ENCODE measurements around the gene NAV2. TPM values are rescaled to one million over a fixed set of nuclear protein-coding genes. Genes with fewer than 3 reads are reported as not detected.

NAV2 gene
- total RNA-seq, 1 donor from 2014 or later: 9.1 TPM

GRCh38 chr11:19774817-19775580 lies 62.4 kb downstream of the NAV2 start:
- DNase-seq (ENCODE audit: low read depth): no peak

GRCh38 chr11:19775622-19776021 lies 63.0 kb downstream of the NAV2 start:
- no peak for DNase-seq (ENCODE audit: low read depth)

GRCh38 chr11:19777039-19777376 lies 64.4 kb downstream of the NAV2 start:
- DNase-seq (ENCODE audit: low read depth): no peak

GRCh38 chr11:19777377-19778102 lies 64.9 kb downstream of the NAV2 start:
- no peak for DNase-seq (ENCODE audit: low read depth)

- no peak for DNase-seq (ENCODE audit: low read depth)
These were observed 67.1 kb downstream of the NAV2 start for GRCh38 chr11:19779740-19780139.

- DNase-seq (ENCODE audit: low read depth): no peak
These were observed 68.7 kb downstream of the NAV2 start for GRCh38 chr11:19781351-19781750.

- no peak for DNase-seq (ENCODE audit: low read depth)
These were observed 72.6 kb downstream of the NAV2 start for GRCh38 chr11:19785265-19785664.

GRCh38 chr11:19786644-19787043 lies 74.0 kb downstream of the NAV2 start:
- no peak for DNase-seq (ENCODE audit: low read depth)

- no peak for DNase-seq (ENCODE audit: low read depth)
These were observed 75.8 kb downstream of the NAV2 start for GRCh38 chr11:19788435-19788834.

GRCh38 chr11:19789245-19789644 lies 76.6 kb downstream of the NAV2 start:
- DNase-seq (ENCODE audit: low read depth): no peak

GRCh38 chr11:19789835-19790710 lies 77.4 kb downstream of the NAV2 start:
- DNase-seq (ENCODE audit: low read depth): no peak

- no peak for DNase-seq (ENCODE audit: low read depth)
These were observed 78.4 kb downstream of the NAV2 start for GRCh38 chr11:19790831-19791552.

- DNase-seq (ENCODE audit: low read depth): no peak
These were observed 79.9 kb downstream of the NAV2 start for GRCh38 chr11:19792510-19792909.

- no peak for DNase-seq (ENCODE audit: low read depth)
These were observed 80.7 kb downstream of the NAV2 start for GRCh38 chr11:19793326-19793725.

- DNase-seq (ENCODE audit: low read depth): no peak
These were observed 81.5 kb downstream of the NAV2 start for GRCh38 chr11:19794161-19794560.

GRCh38 chr11:19795082-19795481 lies 82.4 kb downstream of the NAV2 start:
- DNase-seq (ENCODE audit: low read depth): no peak

- no peak for DNase-seq (ENCODE audit: low read depth)
These were observed 87.5 kb downstream of the NAV2 start for GRCh38 chr11:19800162-19800561.

- DNase-seq (ENCODE audit: low read depth): no peak
These were observed 88.3 kb downstream of the NAV2 start for GRCh38 chr11:19800714-19801519.

GRCh38 chr11:19802773-19803293 lies 90.2 kb downstream of the NAV2 start:
- no peak for DNase-seq (ENCODE audit: low read depth)

- no peak for DNase-seq (ENCODE audit: low read depth)
These were observed 90.9 kb downstream of the NAV2 start for GRCh38 chr11:19803506-19803998.

Measured in myocyte (in vitro differentiated cells).